Left renal cortex interstitium (tissue), 4 donors: ENCODE data around the gene ZP1. TPM values are rescaled to one million over a fixed set of nuclear protein-coding genes. Genes with fewer than 3 reads are reported as not detected.

Source experiments
- DNase-seq, 4 donors: peaks; one replicate each; pipeline ENCODE4 v3.0.0-alpha.2; 2013; ENCODE audit warnings: low read depth in 4 of 4, low spot score in 2 of 4, missing footprints in 1 of 4
- polyA plus RNA-seq, 4 donors: library from polyadenylated mRNA; unstranded; fragments of 120-200 nt; gene quantifications; one replicate each; pipeline ENCODE4 v1.2.1, GENCODE V29; 2013; ENCODE audit not compliant: insufficient read length in 4 of 4

Gene ZP1
- polyA plus RNA-seq, 4 donors, result 0.22 TPM; not detected in 3

DNA sequence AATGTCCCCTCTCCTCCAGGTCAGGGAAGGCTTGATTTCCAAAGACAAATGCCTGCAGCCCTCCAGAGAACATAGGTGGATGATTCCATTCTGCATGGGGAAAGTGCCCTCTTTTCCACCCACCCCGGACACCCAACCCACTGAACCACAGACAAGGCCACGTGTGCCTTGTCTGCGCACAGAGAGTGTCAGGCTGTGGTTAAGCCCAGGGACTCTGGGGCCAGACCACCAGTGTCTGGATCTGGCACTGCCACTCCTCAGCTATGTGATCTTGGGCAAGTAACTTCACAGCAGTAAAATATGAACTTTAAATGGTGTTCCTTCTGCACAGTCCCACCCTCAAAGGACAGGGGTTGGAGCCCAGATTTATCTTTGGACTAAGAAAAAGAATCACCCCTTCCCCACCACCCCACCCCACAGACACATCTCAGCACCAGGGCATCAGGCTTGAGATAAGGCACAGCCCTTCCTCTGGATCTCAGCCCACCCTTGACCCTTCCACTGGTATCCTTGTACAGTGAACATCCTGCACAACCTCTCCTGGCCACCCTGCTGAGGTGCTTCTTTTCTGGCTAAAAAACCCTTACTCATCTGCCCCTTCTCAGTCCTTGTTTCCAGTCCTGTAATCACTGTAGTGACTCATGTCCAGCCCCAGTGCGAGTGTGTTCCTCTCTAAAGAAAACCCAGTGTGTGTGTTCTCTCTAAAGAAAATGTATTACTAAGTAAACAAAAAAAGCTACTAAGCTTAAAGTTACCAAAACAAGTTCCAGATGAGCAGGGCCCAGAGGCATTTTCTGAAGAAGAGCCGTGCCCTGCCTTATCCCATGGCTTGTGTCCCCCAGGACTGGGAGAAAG, 9.7 kb upstream of the ZP1 start:
- DNase-seq, result no peak

DNA sequence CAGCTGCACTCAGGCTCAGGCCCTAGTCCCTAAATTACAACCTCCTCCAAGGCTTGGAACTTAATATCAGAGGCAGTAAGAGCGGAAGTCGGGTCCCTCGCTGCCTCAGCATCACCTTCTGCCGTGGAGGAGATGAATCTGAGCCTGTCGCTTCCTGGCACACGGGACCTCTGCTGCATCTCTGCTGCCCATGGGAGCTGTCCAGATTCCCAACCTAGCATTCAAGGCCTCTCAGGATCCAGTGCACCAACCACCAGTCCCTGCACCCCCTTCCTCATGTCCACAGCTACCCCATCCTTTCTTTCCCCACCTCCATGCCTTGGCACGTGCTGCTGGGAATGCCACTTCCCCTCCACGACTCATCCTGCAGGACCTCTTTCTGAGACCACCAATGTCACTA, 9.1 kb upstream of the ZP1 start:
- no peak for DNase-seq

DNA sequence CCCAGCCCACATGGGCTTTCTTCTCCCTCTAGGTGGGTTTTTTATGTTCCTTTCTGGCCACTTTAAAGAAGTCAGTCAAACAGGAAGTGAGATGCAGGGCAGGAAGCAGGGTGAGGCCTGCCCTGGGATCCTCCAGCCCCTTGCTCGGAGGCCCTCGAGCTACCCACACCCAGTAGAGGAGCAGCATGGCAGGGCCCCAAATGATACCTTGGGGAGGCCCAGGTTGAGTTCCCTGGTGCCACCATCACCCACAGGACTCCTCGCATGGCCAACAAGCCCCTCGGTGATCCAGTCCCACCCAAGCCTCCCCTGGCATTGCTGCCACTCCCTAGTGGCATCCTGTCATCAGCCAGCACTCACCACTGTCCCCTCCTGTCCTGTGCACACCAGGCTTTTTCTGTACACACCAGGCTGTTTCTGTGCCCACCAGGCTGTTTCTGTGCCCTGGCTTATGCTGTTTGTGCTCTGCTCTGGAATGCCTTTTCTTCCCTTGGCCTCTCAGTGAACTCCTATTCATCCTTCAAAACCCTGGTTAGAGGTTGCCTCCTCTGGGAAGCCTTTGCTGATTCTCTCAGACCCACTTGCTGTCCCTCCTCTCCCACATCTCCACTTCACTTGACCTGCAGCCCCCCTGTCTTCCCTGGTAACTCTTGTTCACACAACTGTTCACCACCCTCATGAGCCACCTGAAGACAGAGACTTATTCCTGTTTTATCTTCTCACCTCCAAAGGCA, 8.4 kb upstream of the ZP1 start:
- DNase-seq, result no peak

DNA sequence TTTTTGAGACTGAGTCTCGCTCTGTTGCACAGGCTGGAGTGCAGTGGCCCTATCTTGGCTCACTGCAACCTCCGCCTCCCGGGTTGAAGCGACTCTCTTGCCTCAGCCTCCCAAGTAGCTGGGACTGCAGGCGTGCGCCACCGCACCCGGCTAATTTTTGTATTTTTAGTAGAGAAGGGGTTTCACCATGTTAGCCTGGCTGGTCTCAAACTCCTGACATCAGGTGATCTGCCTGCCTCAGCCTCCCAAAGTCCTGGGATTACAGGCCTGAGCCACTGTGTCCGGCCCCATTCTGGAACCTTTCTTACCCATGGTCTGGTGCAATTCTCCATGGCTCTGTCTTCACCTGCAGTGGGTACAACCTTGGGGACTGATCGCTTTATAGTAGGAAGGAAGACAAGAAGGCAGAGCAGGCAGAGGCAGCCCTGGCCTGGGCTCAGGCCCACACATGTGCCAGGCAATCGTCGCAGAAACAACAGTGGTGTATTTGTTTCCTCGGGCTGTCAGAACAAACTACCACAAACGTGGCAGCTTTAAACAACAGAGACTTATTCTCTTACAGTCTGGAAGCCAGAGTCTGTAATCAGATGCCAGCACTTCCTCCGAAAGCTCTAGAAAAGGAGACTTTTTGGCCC, 7.6 kb upstream of the ZP1 start:
- DNase-seq, result no peak

DNA sequence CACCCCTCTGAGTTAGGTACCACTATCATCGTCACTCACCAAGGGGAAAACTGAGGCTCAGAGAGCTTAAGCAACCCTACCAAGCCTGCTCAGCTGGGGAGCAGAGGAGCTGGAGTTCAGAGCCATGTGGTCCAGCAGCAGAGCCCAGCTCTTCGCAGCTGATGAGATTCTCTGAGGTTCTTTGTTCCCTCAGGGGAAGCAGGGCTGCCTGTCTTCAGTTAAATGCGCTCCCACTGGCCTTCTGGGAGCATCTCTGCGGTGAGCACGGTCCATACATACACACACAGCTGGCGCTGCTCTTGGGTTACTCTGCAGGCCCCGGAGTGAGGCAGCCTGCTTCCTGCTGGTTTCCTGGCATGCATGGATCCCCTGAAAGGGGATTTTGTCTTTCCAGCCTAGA, 6.4 kb upstream of the ZP1 start:
- no peak for DNase-seq

DNA sequence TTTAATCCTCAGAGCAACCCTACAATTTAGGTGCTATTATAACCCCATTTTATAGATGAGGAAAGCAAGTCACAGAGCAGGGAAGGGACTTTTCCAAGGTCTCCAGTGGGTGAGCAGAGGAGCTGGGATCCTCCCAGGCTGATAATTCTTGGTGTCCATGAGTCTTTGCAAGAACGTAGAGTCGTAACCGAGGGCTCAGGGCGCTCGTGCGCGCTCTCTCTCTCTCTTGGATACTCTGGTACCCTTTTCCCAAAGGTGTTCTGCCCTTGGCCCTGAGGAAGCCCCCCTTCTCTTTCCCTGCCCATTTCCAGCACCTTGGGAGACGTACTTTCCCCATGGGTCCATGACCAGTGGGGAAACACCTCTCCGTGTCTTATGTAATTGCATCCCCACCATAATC, 5.2 kb upstream of the ZP1 start:
- DNase-seq, result no peak

DNA sequence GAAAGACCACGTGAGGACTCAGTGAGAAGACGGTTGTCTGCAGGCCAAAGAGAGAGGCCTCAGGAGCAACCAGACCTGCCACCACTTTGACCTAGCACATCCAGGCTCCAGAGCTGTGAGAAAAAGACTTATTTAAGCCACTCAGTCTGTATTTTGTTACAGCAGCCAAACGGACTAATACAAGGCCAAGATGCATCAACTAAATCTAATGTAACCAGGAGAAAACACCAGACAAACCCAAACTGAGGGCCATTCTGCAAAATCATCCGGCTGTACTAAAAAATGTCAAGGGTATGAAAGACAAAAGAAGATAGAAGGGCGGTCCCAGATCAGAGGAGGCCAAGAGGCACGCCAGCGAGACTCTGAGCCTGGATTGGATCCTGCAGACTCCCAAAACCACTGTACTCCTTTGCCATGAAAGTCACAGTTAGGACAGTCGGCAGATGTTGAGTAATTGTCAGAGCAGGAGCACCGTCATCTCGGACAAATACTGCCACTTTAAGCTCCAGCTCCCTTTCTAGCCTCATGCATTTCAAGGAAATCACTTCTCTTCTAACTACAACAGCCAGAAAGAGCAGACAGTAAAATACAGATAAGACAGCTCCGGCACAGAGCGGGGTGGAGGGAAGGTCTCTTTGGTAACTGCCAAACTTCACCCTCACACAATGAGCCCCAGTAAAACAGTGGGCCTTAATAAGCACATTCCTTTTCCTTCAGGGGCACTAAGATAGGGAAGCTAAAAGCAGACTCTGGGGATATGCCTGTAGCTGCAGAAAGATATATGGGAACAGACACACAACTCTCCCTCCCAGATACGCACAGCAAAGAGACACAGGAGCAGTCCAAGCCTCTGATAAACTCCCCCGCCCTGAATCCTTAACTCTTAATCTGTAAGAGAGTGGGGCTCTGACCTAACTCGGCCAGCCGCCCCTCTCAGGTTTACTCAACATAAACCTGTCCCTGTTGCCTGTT, 3.5 kb upstream of the ZP1 start:
- DNase-seq, result no peak

DNA sequence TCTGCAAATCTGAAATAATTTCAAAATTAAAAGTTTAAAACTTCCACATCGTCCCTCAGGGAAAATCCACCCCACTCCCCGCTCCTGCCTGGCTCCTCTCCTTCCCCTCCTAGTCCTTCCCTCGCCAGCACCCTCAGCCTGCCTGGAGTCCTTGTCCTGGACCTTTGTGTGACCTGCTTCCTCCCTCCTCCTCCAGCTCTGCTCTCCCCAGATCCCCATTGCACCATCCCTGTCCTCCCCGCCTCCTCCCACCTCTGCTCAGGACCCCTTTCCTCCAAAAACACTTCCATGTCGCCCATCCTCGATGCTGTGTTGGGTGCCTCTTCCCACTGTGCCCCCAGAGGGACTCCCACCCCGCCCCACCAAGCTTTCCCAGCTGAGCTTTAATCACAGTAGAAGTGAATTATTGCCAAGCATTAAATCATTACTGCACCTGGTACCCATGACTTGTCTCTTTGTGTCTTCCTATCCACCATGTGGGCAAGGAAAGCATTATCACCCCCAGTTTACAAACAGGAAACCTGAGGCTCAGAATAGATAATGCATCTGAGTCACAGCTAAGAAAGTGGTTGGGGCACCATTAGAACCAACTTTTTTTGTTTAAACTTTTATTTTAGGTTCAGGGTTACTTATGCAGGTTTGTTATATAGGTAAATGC, 2.4 kb upstream of the ZP1 start:
- no peak for DNase-seq

DNA sequence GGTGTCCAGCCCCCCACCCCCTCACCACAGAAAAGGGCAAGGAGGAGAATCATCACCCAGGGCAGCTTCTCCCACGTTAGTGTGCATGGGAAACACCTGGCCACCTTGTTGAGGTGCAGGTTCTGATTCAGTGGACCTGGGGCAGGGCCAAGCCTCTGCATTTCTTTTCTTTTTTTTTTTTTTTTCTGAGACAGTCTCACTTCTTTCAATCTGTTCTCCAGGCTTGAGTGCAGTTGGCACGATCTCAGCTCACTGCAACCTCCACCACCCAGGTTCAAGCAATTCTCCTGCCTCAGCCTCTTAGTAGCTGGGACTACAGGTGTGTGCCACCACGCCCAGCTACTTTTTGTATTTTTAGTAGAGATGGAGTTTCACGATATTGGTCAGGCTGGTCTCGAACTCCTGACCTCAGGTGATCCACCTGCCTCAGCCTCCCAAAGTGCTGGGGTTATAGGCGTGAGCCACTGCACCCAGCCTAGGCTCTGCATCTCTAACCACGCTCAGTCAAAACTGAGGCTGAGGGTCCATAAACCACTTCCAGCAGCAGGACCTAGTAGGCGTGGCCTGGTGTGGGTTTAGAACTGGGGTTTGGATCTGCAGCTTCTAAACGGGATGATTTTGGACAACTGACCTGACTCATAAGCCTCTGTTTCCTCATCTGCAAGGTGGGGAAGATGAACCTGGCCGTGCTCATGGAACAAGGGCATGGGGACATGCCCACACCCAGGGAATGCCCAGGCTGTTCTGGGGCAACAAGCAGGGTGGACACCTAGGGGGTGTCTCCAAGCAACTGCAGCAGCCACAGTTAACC, 734 bp downstream of the ZP1 start:
- no peak for DNase-seq

DNA sequence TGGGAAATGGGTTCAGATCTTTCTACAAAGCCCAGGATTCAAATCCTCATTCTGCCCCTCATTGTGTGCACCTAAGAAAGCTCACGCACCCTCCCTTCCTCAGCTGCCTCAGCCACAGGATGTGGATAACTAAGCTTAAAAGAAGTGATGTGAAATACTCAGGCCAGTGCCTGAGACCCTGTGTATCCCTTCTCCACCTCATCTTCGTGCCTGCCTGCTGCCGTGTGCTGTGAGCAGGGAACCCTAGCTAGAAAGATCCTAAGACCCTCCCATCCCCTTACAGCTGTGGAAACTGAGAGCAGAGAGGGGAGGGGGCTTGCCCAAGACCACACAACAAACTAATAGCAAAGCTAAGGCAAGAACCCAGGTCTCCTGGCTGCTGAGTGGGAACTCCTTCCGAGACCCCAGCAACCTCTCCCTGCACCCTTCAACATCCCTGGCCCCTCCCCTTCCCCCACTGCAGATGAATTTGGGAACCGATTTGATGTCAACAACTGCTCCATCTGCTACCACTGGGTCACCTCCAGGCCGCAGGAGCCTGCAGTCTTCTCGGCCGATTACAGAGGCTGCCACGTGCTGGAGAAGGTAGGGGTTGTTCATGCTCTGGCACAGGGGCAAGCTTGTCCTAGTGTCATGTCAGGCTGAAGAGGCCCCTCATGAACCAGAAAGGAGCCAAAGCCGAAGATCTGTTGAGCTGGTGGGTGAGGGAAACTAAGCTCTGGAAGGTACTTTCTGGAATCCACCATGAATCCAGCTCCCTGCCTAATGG, 1.5 kb downstream of the ZP1 start:
- no peak for DNase-seq

DNA sequence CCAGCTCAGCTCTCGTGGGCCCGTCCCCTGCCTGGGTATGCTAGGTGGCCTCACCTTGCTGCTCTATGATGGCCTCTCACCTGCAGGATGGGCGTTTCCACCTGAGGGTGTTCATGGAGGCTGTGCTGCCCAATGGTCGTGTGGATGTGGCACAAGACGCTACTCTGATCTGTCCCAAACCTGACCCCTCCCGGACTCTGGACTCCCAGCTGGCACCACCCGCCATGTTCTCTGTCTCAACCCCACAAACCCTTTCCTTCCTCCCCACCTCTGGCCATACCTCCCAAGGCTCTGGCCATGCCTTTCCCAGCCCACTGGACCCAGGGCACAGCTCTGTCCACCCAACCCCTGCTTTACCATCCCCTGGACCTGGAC, 2.1 kb downstream of the ZP1 start:
- no peak for DNase-seq

DNA sequence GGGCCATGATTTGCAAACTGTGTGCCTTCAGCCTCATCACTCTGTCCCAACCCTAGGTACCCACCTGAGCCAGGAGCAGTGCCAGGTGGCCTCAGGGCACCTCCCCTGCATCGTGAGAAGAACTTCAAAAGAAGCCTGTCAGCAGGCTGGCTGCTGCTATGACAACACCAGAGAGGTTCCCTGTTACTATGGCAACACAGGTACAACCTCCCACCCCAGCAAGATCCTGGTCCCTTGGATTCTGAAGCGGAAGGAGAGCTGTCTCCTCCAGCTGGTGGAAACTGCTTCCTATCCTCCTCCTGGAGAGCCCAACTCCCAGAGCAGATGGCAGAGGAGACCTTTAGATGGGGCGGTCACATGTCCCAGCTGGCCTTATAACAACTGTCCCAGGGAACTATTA, 2.9 kb downstream of the ZP1 start:
- DNase-seq, result no peak

DNA sequence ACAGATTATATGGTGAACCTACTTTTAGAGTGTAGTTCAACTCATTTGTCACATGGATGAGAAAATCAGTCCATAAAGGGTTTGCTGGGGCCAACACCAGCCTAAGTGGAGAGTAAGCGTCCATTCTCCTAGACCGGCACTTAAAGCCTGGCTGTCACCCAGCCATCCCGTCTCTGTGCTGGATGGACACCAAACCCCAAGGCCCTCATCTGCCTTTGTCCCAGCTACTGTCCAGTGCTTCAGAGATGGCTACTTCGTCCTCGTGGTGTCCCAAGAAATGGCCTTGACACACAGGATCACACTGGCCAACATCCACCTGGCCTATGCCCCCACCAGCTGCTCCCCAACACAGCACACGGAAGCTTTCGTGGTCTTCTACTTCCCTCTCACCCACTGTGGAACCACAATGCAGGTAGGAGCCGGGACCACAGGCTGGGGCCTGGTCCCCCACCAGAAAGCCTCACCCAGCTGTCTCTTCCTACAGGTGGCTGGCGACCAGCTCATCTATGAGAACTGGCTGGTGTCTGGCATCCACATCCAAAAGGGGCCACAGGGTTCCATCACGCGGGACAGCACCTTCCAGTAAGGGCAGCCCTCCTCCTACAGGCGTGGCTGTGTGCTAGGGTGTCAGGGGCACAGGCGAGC, 3.5 kb downstream of the ZP1 start:
- DNase-seq, result no peak

DNA sequence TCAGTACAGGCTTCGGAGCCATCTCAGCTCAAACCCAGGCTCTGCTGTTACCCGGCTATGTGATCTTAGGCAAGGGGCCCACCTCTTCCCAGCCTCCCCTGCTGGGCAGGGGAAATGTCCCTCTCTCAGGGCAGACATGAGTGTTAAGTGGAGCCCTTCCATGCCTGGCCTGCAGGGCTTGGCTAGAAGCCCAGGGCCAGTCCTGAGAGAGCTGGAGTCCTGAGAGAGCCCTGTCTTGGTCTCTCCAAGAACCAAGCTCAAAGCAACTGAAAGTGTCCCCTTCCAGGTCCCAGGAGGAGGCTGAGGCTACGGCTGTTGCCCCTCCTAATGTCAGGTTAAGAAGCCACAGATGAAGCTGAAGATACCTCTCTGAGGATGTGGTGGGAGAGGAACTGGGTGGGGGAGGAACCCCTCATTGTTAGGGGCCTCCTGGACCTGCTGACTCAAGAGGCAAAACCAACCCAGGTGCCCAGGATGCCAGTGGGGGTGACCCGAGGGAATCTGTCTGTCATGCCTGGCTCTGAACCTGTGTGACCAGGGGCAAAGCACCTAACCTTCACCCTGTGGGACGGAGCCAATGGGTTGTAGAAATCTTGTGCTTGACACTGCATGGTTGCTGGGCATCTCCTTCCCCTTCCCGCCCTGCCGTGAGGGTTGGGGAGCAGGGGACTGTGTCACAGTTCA, 4.2 kb downstream of the ZP1 start:
- DNase-seq, result no peak

DNA sequence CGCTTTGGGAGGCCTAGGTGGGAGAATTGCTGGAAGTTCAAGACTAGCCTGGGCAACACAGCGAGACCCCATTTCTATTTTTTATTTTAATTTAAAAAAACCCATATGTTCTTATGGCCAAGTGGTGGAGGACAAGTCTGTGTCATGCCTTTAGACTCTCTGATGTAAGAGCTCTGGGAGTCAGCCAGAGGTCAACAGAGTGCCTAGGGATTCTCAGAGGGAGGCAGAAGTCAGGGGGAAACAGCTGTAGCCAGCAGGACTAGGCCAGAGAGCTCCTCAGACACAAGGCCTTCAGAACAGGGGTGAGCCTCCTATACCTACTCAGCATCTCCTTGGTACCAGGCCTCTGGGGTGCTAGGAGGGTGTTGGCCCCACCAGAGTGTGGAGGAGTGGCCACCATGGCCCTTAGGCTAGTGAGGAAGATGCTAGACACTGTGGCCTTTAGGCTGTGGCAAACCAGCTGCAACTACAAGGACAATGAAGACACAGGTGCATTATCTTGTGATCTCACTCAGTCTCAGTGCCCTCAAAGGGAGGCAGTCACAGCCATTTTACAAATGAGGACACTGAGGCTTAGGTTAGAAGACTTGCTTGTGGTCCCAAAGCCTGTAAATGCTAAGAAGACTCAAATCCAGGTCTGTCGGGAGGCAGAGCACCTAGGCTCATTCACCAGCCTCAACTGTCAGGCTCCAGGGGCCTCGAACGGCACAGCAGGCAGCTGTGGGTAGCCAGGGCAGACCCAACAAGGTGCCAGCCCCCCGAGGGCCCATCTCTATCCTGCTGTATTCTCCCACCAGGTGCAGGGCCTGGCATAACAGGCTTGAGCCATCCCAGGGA, 5.0 kb downstream of the ZP1 start:
- DNase-seq, result no peak

DNA sequence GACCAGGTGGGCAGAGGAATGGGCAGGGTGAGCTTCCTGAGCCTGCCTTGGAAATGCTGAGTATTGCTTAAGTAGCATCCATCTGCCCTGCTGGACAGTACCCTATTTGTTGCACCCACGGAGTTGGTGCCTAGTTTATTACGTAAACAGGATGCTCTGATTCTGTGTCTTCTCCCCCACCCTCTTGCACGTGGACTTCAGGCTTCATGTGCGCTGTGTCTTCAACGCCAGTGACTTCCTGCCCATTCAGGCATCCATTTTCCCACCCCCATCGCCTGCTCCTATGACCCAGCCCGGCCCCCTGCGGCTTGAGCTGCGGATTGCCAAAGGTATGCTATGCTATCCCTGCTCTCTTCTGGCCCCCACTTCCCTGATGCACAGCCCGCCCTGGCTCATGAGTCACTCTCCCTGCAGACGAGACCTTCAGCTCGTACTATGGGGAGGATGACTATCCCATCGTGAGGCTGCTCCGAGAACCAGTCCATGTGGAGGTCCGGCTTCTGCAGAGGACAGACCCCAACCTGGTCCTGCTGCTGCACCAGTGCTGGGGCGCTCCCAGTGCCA, 5.7 kb downstream of the ZP1 start:
- no peak for DNase-seq
